ENCODE data around the gene FRK.

- no peak for TF ChIP-seq CTCF (tag by site-specific recombination; IDR thresholded peaks at IDR 0.05)
- TF ChIP-seq ZBTB7A (tag by site-specific recombination; IDR thresholded peaks at IDR 0.05; ENCODE audit: low read depth) = no peak
- TF ChIP-seq ATF2 (tag by site-specific recombination; IDR thresholded peaks at IDR 0.05; ENCODE audit: low read depth) = no peak
- no peak for TF ChIP-seq ZBTB48 (tag by site-specific recombination; IDR thresholded peaks at IDR 0.05)
- TF ChIP-seq ZNF449 (tag by site-specific recombination; IDR thresholded peaks at IDR 0.05) = no peak
- no peak for TF ChIP-seq ZNF350 (tag by site-specific recombination; IDR thresholded peaks at IDR 0.05)
- TF ChIP-seq ZNF19 (tag by site-specific recombination; IDR thresholded peaks at IDR 0.05; ENCODE audit: low read depth) = no peak
- no peak for TF ChIP-seq ZNF660 (tag by site-specific recombination; IDR thresholded peaks at IDR 0.05)
- TF ChIP-seq ZNF362 (tag by site-specific recombination; IDR thresholded peaks at IDR 0.05) = no peak
Measured at GRCh38 chr6:116101790-116102189, 41.1 kb upstream of the FRK start.

Measured in HEK293 (cell line).